Skeletal muscle cell (primary cell): ENCODE results near the gene IGFBP3.
A peak's percentile ranks its signal among the peaks of the same experiment; 100 is the strongest.
"Not testable (repeated sequence)": the region's sequence is repeated elsewhere in the genome, so short reads cannot be mapped to it uniquely, and the experiment has no call there.

ENCODE experiments used
- DNase-seq: peaks from one replicate; pipeline ENCODE4 v3.0.0-alpha.2; 2010; ENCODE audit warnings: low read depth
- H3K4me3 ChIP-seq: 2 replicates; pipeline ENCODE4 v1.5.1; 2011; ENCODE audit warnings: low read depth, mild to moderate bottlenecking, control low read depth, low read length, moderate library complexity

Gene IGFBP3

GRCh38 chr7:45920502-45921380, at the start of gene IGFBP3:
Gene IGFBP3, minus strand, starts transcription at chr7:45921272. Its CDS starts 132 bp downstream, at chr7:45921140.
- DNase-seq: peak; percentile 52
- H3K4me3 ChIP-seq: peak within 1 kb of the TSS; percentile 67

- H3K4me3 ChIP-seq: no peak overlapping the region
These were observed 49.4 kb upstream of the IGFBP3 start for GRCh38 chr7:45970454-45970853.

GRCh38 chr7:45969940-45970339, 48.9 kb upstream of the IGFBP3 start:
- no peak for DNase-seq
- H3K4me3 ChIP-seq: no peak overlapping the region

More at GRCh38 chr7:45970454-45970853, 49.4 kb upstream of the IGFBP3 start:
- DNase-seq: no peak

- no peak for DNase-seq
- no peak overlapping the region for H3K4me3 ChIP-seq
These were observed 47.9 kb upstream of the IGFBP3 start for GRCh38 chr7:45968856-45969541.

GRCh38 chr7:45968312-45968711, 47.2 kb upstream of the IGFBP3 start:
- no peak overlapping the region for H3K4me3 ChIP-seq
- DNase-seq: no peak

- DNase-seq: no peak
- no peak overlapping the region for H3K4me3 ChIP-seq
These were observed 46.6 kb upstream of the IGFBP3 start for GRCh38 chr7:45967591-45968157.

- no peak for DNase-seq
- no peak overlapping the region for H3K4me3 ChIP-seq
These were observed 41.8 kb upstream of the IGFBP3 start for GRCh38 chr7:45962861-45963260.

GRCh38 chr7:45957721-45958120, 36.6 kb upstream of the IGFBP3 start:
- no peak for DNase-seq
- H3K4me3 ChIP-seq: no peak overlapping the region

GRCh38 chr7:45955286-45955685, 34.2 kb upstream of the IGFBP3 start:
- no peak overlapping the region for H3K4me3 ChIP-seq
- no peak for DNase-seq

- not testable (repeated sequence) for H3K4me3 ChIP-seq, DNase-seq
These were observed 32.0 kb upstream of the IGFBP3 start for GRCh38 chr7:45953055-45953454.

GRCh38 chr7:45944058-45944457, 23.0 kb upstream of the IGFBP3 start:
- no peak overlapping the region for H3K4me3 ChIP-seq
- DNase-seq: no peak

- DNase-seq: no peak
- H3K4me3 ChIP-seq: no peak overlapping the region
These were observed 19.9 kb upstream of the IGFBP3 start for GRCh38 chr7:45940939-45941338.

- not testable (repeated sequence) for DNase-seq, H3K4me3 ChIP-seq
These were observed 19.2 kb upstream of the IGFBP3 start for GRCh38 chr7:45940237-45940781.

GRCh38 chr7:45939574-45939973, 18.5 kb upstream of the IGFBP3 start:
- no peak for DNase-seq
- no peak overlapping the region for H3K4me3 ChIP-seq

- H3K4me3 ChIP-seq: no peak overlapping the region
- no peak for DNase-seq
These were observed 17.7 kb upstream of the IGFBP3 start for GRCh38 chr7:45938626-45939302.

GRCh38 chr7:45937862-45938261, 16.8 kb upstream of the IGFBP3 start:
- DNase-seq: no peak

GRCh38 chr7:45937301-45937700, 16.2 kb upstream of the IGFBP3 start:
- H3K4me3 ChIP-seq: no peak overlapping the region
- no peak for DNase-seq

More at GRCh38 chr7:45937862-45938261, 16.8 kb upstream of the IGFBP3 start:
- H3K4me3 ChIP-seq: no peak overlapping the region

- DNase-seq: no peak
- H3K4me3 ChIP-seq: no peak overlapping the region
These were observed 9.9 kb upstream of the IGFBP3 start for GRCh38 chr7:45930967-45931366.

- DNase-seq: no peak
- H3K4me3 ChIP-seq: no peak overlapping the region
These were observed 6.6 kb upstream of the IGFBP3 start for GRCh38 chr7:45927721-45928120.
